ENCODE measurements around the gene SP5.
"Not testable (repeated sequence)": the region's sequence is repeated elsewhere in the genome, so short reads cannot be mapped to it uniquely, and the experiment has no call there.

The SP5 gene

DNA sequence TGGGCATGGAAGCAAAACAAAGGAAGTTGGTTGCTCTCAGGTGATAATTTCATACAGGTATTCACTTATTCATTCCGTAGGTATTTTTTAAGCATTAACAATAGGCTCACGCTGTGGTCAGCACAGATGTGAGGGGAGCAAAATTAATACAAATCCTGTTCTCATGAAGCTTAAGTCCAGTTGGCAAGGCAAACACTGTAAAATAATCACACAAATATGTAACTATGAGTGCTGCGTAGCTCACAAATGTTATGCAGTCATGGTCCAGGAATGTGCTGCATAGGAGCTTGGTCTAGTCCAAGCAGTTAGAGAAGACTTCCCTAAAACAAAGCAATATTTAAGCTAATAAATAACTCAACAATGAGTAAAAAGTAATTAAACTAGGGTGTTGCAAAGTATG, 23.9 kb downstream of the SP5 start:
- no peak for DNase-seq (ENCODE audit: low read depth)

GRCh38 chr2:170739507-170740046, 24.4 kb downstream of the SP5 start:
- no peak for DNase-seq (ENCODE audit: low read depth)

DNA sequence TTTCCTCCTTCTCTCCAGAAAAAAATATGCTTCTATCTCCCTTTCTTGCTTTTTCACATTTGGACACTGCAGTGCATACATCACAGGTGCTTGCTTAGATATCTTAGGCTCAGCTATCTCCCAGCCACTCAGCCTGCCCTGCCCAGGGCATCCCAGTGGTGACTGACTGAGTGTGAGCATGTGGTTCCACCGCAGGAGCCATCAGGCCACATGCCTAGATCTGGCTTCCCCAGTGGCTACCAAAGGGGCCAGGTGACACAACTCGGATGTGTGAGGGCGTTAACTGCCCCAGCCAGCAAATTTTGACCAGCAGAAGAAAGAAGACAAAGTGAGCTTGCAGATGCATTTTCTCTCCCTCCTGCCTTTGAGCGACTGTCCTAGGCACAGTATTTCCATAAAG, 25.5 kb downstream of the SP5 start:
- DNase-seq (ENCODE audit: low read depth), result no peak

- no peak for DNase-seq (ENCODE audit: low read depth)
Observed at GRCh38 chr2:170742000-170742399, 26.9 kb downstream of the SP5 start.

DNA sequence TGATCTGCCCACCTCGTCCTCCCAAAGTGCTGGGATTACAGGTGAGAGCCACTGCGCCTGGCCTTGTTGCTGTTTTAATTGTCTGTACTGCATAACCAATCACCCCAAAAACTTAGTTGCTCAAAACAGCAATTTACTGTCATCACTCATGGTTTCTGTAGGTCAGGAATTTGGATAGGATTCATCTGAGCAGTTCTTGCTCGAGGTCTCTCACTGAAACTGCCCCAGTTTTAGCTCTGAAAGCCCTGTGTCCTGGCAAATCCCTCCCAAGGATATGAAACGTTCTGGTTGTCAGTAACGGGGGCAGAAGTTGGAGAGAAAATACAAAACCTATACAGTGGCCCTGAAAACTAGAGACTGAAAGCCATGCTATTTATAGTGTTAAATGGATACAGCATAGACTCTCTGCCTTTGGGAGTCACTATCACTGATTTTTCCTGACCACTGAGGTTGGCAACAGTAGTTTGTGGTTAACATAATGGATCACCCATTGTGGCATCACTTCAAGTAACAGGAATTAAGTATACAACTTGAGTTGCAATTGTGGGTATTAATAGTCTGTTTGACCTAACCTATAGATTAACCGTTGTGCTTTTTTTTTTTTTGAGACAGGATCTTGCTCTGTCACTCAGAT, 27.9 kb downstream of the SP5 start:
- no peak for DNase-seq (ENCODE audit: low read depth)

GRCh38 chr2:170743530-170744239, 28.5 kb downstream of the SP5 start:
- no peak for DNase-seq (ENCODE audit: low read depth)

DNA sequence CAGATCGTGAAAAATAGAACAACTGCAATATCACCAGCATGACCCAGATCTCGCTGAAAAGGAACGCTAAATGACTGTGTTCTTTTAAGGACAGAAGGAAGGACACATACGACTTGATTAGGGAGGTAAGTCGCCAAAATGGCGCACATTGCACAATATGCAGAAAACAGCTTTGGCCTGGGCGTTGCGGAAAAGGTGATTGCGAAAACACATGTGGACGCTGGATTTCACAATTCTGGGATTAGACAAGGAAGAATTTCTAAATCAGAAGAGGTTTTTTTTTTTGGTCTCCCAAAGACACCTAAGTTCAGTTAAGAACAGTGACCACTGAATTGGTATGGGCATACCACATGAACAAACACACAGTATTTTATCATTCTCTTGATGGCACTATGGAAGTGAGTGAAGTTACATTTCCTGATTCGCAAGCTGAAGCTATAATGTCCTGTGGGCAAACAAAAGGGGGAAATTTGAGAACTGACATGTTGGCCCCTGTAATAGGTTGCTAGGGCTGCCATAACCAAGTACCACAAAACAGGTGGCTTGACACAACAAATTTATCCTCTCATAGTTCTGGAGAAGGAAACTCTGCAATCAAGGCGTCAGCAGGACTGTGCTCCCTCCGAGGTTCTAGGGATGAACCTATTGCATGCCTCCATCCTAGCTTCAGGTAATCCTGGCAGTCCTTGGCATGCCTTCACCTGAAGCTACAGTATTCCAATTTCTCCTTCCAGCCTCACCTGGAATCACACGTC, 29.3 kb downstream of the SP5 start:
- no peak for DNase-seq (ENCODE audit: low read depth)

- no peak for DNase-seq (ENCODE audit: low read depth)
Observed at GRCh38 chr2:170745305-170745704, 30.2 kb downstream of the SP5 start.

DNA sequence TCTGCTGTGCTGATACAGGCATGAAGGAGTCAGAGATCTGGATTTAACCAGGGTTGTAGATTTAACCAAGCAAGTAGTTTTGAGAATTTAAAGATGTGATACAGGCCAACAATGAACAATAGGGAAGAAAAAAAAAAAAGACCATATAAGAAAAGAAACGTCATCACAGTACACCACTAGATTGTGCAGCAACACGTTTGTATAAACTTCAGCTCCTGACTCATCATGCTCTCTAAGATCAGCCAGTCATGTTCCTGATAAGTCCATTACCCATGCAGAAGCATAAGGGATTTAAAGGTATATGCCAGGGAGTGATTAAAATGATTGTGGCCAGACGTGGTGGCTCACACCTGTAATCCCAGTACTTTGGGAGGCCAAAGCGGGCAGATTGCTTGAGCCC, 32.8 kb downstream of the SP5 start:
- DNase-seq (ENCODE audit: low read depth), result no peak

DNA sequence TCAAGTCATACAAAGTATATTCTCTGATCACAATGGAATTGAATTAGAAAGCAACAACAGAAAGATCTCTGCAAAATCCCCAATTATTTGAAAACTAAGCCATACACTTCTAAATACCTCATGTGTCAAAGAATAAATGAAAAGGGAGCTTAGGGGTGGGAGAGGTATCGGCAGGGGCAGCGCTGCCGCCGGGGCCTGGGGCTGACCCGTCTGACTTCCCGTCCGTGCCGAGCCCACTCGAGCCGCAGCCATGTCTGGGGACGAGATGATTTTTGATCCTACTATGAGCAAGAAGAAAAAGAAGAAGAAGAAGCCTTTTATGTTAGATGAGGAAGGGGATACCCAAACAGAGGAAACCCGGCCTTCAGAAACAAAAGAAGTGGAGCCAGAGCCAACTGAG, 36.4 kb downstream of the SP5 start:
- DNase-seq (ENCODE audit: low read depth), result not testable (repeated sequence)

DNA sequence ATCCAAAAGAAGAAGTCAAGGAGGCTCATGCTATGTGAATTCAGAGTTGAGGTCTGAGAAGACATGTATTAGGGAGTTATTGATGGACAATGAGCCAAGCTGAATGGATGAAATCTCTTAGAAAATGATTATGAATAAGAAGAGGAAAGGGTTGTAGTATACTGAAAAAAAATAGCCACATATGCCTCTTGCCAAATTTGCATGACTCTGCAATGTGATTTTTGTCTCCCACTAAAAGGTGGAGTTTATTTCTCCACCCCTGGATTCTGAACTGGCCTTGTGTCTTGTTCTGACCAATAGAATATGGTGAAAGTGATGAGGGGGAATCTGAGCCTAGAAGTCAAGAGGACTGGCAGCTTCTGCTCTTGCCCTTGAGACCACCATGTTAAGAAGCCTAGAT, 46.4 kb downstream of the SP5 start:
- DNase-seq (ENCODE audit: low read depth), result no peak

- DNase-seq (ENCODE audit: low read depth), result no peak
Observed at GRCh38 chr2:170762760-170763159, 47.6 kb downstream of the SP5 start.

GRCh38 chr2:170763232-170763631, 48.1 kb downstream of the SP5 start:
- DNase-seq (ENCODE audit: low read depth), result no peak

- DNase-seq (ENCODE audit: low read depth), result no peak
Observed at GRCh38 chr2:170764880-170765261, 49.7 kb downstream of the SP5 start.

GRCh38 chr2:170766693-170767092, 51.6 kb downstream of the SP5 start:
- no peak for DNase-seq (ENCODE audit: low read depth)

Data from stimulated activated CD8-positive, alpha-beta memory T cell treated with anti-CD3 and anti-CD28 coated beads, Interleukin-4, amount 100 ng/mL, for 24 hours (primary cell).